ENCODE results near the gene DOHH.

DOHH gene

DNA sequence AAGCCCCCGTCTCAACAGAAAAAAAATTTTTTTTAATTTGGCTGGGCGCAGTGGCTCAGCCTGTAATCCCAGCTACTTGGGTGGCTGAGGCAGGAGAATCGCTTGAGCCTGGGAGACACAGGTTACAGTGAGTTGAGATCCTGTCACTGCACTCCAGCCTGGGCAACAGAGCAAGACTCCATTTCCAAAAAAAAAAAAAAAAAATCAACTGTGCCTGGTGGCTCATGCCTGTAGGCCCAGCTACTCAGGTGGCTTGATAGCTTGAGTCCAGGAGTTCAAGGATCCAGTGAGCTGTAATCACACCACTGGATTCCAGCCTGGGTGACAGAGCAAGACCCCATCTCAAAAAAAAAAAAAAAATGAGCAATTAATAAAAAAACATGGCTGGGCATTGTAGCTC is 1.3 kb upstream of the DOHH start:
- no peak for DNase-seq

GRCh38 chr19:3499738-3500428 is 591 bp downstream of the DOHH start:
- DNase-seq = no peak

GRCh38 chr19:3497757-3498520 is 2.5 kb downstream of the DOHH start:
- no peak for DNase-seq

DNA sequence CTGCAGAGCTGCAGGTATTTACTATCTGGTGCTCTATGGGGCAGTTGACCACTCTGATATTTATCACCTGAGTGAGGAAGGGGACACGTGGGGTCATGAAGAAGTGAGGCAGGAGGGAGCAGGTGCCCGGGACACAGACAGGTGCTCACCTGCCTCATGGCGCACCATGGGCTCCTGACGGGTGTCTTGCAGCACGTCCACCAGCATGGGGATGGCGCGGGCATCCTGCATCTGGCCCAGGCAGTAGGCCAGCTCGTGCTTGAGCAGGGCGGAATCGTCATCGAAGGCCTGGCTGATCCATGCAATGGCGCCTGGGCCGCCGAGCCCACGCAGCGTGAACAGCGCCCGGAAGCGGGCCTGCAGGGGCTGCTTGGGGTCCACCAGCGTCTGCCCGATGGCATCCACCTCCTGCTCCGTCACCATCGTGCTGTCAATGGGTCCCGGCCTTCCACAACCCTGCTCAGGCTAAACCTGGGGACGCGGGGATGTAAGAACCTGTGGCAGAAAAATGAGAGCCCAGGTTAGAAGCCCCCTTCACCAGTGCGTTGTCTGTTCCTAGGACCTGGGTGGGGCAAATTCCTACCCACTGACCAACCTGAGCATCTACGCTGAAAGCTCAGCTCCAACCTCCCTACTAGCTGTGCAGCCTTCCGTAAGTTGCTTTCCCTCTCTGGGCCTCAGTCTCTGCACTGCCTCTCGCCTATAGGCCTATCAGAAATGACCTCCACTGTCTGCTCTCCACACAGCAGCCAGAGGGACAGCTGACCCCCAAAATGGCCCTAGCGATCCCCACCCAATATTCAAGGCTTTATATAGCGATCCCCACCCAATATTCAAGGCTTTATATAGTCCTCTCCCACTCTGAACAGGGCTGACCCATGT is 3.8 kb downstream of the DOHH start:
- no peak for DNase-seq

GRCh38 chr19:3494559-3494958 is 5.9 kb downstream of the DOHH start:
- peak in 2 of 5 experiments; percentile 19 to 33 for DNase-seq

GRCh38 chr19:3494051-3494450 is 6.4 kb downstream of the DOHH start:
- DNase-seq = peak in 1 of 5 experiments; percentile 53

DNA sequence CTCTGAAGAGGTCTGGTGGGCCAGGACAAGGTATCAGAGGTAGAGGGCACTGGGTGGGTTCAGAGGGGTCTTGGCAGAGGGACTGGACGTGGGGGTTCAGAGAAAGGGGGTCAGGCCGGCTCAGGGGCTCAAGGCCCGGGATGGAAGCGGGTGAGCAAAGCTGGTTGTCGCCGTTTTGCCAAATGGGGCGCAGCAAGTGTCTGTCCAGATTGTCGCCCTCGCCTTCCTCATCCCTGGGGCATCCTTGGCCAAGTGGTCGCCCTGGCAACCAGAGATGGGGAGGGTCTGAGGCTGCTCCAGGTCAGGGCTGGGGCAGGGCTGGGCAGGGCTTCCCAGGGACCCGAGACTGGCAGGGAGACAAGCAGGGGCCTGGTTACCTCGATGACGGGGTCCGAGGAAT is 6.8 kb downstream of the DOHH start:
- DNase-seq = no peak

DNA sequence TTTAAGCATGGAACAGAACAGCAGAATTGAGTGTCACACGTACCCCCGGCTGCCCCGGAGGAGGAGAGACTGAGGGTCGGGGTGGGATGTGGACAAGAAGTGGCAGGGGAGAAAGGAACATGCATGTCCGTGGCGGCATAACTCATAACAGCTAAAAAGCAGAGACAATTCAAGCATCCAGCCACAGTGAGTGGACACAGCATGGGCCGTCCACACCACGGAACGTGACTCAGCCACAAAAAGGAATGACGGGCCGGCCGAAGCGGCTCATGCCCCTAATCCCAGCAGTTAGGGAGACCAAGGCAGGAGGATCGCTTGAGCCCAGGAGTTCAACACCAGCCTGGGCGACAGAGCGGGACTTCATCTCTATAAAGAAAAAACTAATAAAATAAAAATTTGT is 7.6 kb downstream of the DOHH start:
- DNase-seq = no peak

DNA sequence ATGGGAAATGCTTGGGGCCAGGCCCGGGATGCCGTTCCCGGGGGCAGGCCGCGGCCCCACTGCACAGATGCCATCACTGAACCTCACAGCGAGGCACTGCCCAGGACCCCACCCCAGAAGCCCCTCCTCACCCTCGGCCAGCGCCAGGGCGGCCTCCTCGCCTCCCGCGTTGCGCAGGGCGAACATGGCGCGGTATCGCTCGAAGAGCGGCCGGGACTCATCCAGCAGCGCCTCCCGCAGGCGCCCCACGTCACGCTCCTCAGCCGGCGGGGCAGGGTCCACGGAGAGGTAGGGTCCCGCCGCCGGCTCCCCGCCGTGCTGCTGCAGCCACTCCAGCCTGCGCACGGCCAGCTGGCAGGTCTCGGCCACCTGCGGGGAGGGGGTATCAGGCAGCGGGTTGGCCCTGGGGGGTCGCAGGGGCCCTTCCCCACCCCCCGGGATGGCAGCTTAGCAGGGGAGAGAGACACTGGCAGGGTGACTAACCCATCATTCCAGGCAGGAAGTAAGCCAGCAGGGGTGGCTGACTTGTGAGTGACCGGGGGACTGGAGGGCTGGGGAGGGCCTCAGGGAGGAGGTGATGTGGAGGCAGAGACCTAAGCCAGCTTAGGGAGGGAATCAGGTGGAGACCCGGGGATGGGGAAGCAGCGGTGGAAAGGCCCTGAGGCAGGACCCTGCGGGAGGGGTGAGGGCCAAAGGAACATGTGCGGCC is 8.2 kb downstream of the DOHH start:
- DNase-seq = no peak

DNA sequence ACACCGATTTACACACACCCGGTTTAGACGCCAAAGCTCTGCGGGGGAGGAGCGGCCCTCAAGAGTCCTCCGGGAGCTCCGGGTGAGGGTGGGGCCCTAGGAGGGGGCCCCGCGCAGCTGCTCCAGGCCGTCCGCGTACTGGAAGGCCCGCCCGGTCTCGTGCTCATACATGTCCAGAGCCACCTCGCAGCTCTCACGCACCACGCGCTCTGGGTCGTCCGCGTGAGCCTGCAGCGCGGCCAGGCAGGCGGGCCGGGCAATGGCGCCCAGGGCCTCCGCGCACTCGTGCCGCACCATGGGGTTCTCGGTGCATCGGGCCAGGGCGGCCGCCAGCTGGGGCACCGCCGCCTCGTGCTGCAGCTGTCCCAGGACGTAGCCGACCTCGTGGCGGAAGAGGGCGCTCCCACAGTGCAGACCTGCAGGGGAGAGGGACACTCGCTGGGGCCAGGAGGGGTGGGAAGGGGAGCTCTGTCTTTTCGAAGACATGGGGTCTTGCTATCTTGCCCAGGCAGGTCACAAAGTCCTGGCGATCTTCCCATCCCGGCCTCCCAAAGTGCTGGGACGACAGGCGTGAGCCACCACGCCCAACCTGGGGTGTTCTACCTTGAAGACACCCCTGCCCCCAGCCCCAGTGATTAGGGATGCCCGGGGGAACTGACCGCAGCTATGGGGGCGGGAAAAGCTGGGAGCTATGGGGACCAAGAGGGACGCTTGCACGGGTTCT is 8.9 kb downstream of the DOHH start:
- no peak for DNase-seq

DNA sequence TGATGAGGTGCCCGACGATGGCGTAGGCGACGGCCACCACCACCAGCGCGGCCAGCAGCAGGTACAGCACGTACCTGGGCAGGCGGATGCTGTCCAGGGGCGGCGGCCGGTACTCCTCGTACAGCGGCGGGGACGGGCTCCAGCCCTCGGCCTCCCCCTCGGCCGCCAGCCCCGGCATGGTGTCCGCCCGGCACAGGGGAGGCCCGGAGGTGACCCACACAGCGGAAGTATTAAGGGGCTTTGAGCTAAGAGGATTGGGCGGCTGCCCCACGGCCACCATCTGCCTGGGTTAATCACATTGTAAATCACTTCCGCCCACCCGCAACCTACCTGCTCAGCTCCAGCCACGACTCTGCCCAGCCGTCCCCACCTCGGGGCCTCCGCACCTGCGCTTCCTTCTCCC is 17.2 kb downstream of the DOHH start, which contains the start of gene SMIM44:
TSS of gene SMIM44 (minus strand) at position 216 of the 403 bp plus-strand sequence. CDS start at position 178, 38 bp downstream.
- DNase-seq = no peak

GRCh38 chr19:3482507-3483225 is 17.8 kb downstream of the DOHH start:
- no peak for DNase-seq

DNA sequence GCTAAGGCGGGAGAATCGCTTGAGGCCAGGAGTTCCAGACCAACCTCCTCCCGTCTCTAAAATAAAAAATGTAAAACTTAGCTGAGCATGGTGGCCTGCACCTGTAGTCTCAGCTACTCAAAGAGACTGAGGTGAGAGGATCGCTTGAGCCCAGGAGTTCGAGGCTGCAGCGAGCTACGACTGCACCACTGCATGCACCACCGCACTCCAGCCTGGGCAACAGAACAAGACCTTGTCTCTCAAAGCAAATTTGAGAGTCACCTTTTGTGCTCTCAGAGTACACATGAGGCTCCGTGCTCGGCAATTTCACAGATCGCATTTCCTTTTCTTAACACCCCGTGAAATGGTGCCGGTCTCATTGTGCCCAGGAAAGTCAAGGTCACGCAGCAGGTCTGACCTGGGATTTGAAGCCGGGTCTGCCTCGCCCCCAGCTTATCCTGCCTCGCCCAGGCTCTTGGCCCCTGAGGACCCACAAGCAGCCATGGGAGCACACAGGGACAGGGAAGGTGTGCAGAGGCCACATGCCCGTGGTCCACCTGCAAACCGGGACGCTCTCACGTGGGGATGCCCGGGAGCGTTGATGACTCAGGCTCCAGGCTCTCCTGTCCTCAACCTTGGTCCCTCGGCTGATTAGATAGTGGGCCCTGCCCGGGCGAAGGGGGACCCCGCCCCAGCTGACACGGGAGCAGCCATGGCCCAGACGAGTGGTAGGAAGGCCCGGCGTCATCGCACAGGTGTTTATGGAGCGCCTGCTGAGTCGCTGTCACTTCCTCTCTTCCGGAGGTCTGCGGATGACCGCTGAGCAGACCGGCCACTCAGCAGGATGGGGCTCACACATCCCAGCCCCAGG is 19.0 kb downstream of the DOHH start:
- DNase-seq = no peak

- DNase-seq = no peak
Measured at GRCh38 chr19:3480383-3481091, 19.9 kb downstream of the DOHH start, which contains the start of gene SMIM24. SMIM24 (minus strand) TSS chr19:3480525; CDS start chr19:3480463, 62 bp downstream.

DNA sequence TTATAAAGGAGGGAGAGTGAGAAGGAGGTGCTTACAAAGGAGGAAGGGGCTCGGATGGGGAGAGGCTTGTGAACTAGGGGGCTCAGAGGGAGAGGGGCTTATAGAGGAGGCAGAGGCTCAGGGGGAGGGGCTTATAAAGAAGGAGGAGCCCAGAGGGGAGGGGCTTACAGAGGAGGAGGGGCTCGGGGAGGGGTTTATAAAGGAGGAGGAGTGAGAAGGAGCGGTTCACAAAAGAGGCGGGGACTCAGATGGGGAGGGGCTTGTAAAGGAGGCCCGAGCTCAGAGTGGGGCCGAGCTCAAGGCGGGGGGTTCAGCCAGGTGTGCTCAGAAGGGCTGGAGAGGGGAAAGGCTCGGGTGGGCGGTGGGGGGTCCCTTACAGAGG is 20.6 kb downstream of the DOHH start:
- peak in 3 of 5 experiments; percentile 20 to 43 (median 23) for DNase-seq

DNA sequence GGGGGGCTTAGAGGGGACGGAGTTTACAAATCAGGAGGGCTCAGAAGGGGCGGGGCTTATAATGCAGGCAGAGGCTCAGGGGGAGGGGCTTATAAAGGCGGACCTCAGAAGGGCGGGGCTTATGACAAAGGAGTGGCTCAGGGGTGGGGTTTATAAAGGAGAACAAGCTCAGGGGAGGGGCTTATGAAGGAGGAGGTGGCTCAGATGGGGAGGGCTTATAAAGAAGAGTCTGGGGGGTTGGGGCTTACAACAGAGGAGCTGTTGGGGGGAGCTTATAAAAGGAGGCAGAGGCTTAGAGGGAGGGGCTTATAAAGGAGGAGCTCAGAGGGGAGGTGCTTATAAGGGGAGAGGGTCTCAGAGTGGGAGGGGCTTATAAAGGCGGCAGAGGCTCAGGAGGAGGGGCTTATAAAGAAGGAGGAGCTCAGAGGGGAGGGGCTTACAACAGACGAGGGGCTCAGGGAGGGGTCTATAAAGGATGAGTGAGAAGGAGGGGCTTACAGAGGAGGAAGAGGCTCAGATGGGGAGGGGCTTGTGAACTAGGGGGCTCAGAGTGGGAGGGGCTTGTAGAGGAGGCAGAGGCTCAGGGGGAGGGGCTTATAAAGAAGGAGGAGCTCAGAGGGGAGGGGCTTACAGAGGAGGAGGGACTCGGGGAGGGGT is 21.2 kb downstream of the DOHH start:
- peak in 3 of 5 experiments; percentile 36 to 54 (median 45) for DNase-seq

DNA sequence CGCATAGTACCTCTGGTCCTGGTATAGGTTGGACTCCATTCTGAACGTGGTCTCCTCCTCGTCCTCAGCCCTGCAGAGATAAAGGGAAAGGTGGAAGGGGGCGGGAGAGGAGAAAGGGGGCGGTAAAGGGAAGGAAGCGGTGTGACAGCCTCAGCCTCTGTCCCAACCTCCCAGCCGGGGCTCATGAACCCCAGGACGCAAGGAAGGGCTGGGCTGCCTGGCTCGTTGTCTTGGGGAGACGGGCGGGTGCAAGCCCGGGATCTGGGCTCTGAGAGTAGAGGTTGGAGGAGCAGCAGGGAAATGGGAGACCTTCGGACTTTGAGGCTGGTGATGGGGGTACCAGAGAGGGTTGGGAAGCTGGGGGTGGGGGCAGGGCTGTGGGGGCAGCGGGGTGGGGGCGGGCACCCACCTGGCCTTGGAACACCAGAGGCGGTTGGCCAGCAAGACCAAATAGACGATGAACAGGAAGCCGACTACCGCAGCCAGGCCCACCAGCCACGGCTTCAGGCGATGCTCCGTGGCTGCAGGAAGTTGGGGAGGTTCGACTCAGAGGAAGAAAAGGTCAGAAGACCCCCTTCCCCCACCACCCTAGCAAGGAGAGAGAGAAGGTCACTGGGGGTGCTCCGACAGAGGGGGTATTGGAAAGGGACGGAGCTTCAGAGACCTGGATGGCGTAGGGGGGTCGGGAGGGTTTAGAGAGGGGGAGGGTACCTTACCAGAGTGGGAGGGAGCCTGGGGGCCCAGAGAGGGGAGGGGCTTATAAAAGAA is 21.9 kb downstream of the DOHH start:
- DNase-seq = peak in 1 of 5 experiments; percentile 23

- no peak for DNase-seq
Measured at GRCh38 chr19:3477951-3478350, 22.5 kb downstream of the DOHH start.
